ENCODE data around the gene NR2C1.

The NR2C1 gene

GRCh38 chr12:94977766-94978468, 95.5 kb downstream of the NR2C1 start:
- DNase-seq = no peak

GRCh38 chr12:94973221-94973620, 100.2 kb downstream of the NR2C1 start:
- H3K27ac ChIP-seq = no peak overlapping the region
- no peaks in the 10 kb centered on the region for H3K9me3 ChIP-seq (ENCODE audit: severe bottlenecking)
- peaks cover 7% of the 10 kb centered on the region; the same call in 1 of the 2 replicates for H3K36me3 ChIP-seq
- no peak overlapping the region for H3K4me3 ChIP-seq (ENCODE audit: low read depth, low read length)
- TF ChIP-seq CTCF (IDR thresholded peaks at IDR 0.05; ENCODE audit: low read depth, low read length) = no peak
- no peaks in the 10 kb centered on the region for H3K27me3 ChIP-seq (ENCODE audit: insufficient read depth, low read depth, severe bottlenecking)
- peak; percentile 57 for DNase-seq

More at GRCh38 chr12:94977766-94978468, 95.5 kb downstream of the NR2C1 start:
- H3K9me3 ChIP-seq (ENCODE audit: severe bottlenecking) = no peaks in the 10 kb centered on the region
- no peaks in the 10 kb centered on the region for H3K27me3 ChIP-seq (ENCODE audit: insufficient read depth, low read depth, severe bottlenecking)
- H3K27ac ChIP-seq = no peak overlapping the region
- TF ChIP-seq CTCF (IDR thresholded peaks at IDR 0.05; ENCODE audit: low read depth, low read length) = no peak
- no peak overlapping the region for H3K4me3 ChIP-seq (ENCODE audit: low read depth, low read length)
- no peaks in the 10 kb centered on the region for H3K36me3 ChIP-seq

- H3K4me3 ChIP-seq (ENCODE audit: low read depth, low read length) = no peak overlapping the region
- H3K27ac ChIP-seq = no peak overlapping the region
- no peaks in the 10 kb centered on the region for H3K27me3 ChIP-seq (ENCODE audit: insufficient read depth, low read depth, severe bottlenecking)
- no peak for DNase-seq
- no peak for TF ChIP-seq CTCF (IDR thresholded peaks at IDR 0.05; ENCODE audit: low read depth, low read length)
- H3K9me3 ChIP-seq (ENCODE audit: severe bottlenecking) = no peaks in the 10 kb centered on the region
- H3K36me3 ChIP-seq = peaks cover 7% of the 10 kb centered on the region; the same call in 1 of the 2 replicates
Measured at GRCh38 chr12:94972795-94973194, 100.6 kb downstream of the NR2C1 start.

GRCh38 chr12:94971923-94972322, 101.5 kb downstream of the NR2C1 start:
- Histone ChIP-seq H3K4me3 (ENCODE audit: low read depth, low read length) (no peak overlapping the region), H3K36me3 (peaks cover 7% of the 10 kb centered on the region; the same call in 1 of the 2 replicates), H3K27me3 (ENCODE audit: insufficient read depth, low read depth, severe bottlenecking) (no peaks in the 10 kb centered on the region), H3K27ac (no peak overlapping the region), H3K9me3 (ENCODE audit: severe bottlenecking) (no peaks in the 10 kb centered on the region)
- no peak for TF ChIP-seq CTCF (IDR thresholded peaks at IDR 0.05; ENCODE audit: low read depth, low read length)
- no peak for DNase-seq

GRCh38 chr12:94970560-94970959, 102.9 kb downstream of the NR2C1 start:
- no peak for TF ChIP-seq CTCF (IDR thresholded peaks at IDR 0.05; ENCODE audit: low read depth, low read length)
- H3K36me3 ChIP-seq = peaks cover 7% of the 10 kb centered on the region; the same call in 1 of the 2 replicates
- H3K4me3 ChIP-seq (ENCODE audit: low read depth, low read length) = no peak overlapping the region
- no peaks in the 10 kb centered on the region for H3K9me3 ChIP-seq (ENCODE audit: severe bottlenecking)
- DNase-seq = no peak
- H3K27ac ChIP-seq = no peak overlapping the region
- H3K27me3 ChIP-seq (ENCODE audit: insufficient read depth, low read depth, severe bottlenecking) = no peaks in the 10 kb centered on the region

Data from WERI-Rb-1 (cell line).